AG04450 (cell line): ENCODE measurements around the gene SPAG7. TPM values are rescaled to one million over a fixed set of nuclear protein-coding genes. Genes with fewer than 3 reads are reported as not detected.
A peak's percentile ranks its signal among the peaks of the same experiment; 100 is the strongest.

Experiments used
- CTCF ChIA-PET: fragments of 300-600, 350-600 bp; formaldehyde crosslinking; extraction: SDS; loops from one replicate; lab custom pipeline; 2022; ENCODE audit warnings: antibody characterized with exemption, inconsistent platforms; lab: Charles Lee
- POLR2A ChIA-PET: fragments of 350-600 bp; formaldehyde crosslinking; extraction: SDS; loops from one replicate; lab custom pipeline; 2021; ENCODE audit warnings: antibody characterized with exemption, inconsistent platforms; lab: Yijun Ruan, JAX
- DNase-seq: peaks from one replicate; pipeline ENCODE4 v3.0.0-alpha.2; 2011; ENCODE audit warnings: low read depth, low spot score
- H3K27ac ChIP-seq: one replicate; pipeline ENCODE4 v1.5.1; 2012; ENCODE audit warnings: low read depth, low read length, control low read depth
- H3K27me3 ChIP-seq: one replicate; pipeline ENCODE4 v1.6.0; 2012; ENCODE audit warnings: low read length; ENCODE audit not compliant: control insufficient read depth, insufficient read depth
- H3K4me3 ChIP-seq: 2 replicates; pipeline ENCODE4 v1.5.1; 2011; ENCODE audit warnings: mild to moderate bottlenecking, low read depth, low read length, control low read depth
- H3K9me3 ChIP-seq: 2 replicates; pipeline ENCODE4 v1.5.1; 2012; ENCODE audit warnings: low read length; ENCODE audit not compliant: control insufficient read depth, insufficient read depth
- polyA plus RNA-seq: library from polyadenylated mRNA; depleted of rRNA; stranded (reverse); fragments of >200 nt; gene quantifications from 2 replicates; pipeline ENCODE4 v1.2.3, GENCODE V29; 2011
- TF ChIP-seq, protein P1 (sequence below): IDR thresholded peaks from 2 replicates; pipeline ENCODE4 v1.5.1; 2011; ENCODE audit warnings: low read depth, low read length, control low read depth, inconsistent platforms

SPAG7 gene
- polyA plus RNA-seq, 1 experiment = 71.1 TPM

DNA sequence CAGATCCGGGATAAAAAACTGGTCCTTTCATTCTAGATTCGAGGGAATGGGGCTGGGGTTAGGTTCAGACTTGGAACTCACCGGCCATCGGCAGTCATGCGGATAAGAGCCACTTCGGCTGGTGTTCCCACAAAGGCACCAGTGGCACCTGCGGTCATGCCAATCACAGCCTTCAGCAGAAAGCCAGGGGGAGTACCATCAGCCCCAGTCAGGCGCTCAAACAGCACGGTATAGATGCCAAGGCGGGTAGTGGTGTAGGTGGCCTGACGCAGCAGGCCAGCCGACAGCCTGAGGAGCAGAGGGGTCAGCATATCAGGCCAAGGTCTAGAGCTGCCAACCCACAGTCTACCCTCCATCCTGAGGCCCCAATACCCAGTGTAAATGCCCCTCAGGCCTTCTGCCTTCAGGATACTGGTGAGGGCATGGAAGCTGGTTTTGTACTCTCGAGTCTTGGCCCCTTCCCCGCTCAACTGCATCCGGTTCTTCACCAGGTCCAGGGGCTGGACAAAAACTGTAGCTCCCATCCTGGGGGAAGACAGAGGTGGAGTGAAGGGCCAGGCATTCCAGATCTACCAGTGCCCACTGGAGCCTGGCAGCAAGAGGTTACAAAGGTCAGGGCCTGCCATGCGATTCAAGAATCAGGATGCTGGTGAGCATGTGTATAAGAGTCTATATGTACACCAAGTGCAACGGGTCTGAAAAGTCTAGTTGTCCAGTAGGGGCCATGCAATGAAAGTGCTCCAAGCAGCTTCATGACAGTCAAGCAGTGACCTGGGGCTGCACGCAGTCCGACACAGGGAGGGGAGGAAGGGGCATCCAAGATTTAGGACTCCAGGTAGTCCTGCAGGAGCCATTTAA is 28.7 kb downstream of the SPAG7 start:
- peak overlapping the region; percentile 92 for H3K4me3 ChIP-seq
- TF ChIP-seq, protein P1, sequence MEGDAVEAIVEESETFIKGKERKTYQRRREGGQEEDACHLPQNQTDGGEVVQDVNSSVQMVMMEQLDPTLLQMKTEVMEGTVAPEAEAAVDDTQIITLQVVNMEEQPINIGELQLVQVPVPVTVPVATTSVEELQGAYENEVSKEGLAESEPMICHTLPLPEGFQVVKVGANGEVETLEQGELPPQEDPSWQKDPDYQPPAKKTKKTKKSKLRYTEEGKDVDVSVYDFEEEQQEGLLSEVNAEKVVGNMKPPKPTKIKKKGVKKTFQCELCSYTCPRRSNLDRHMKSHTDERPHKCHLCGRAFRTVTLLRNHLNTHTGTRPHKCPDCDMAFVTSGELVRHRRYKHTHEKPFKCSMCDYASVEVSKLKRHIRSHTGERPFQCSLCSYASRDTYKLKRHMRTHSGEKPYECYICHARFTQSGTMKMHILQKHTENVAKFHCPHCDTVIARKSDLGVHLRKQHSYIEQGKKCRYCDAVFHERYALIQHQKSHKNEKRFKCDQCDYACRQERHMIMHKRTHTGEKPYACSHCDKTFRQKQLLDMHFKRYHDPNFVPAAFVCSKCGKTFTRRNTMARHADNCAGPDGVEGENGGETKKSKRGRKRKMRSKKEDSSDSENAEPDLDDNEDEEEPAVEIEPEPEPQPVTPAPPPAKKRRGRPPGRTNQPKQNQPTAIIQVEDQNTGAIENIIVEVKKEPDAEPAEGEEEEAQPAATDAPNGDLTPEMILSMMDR = no peak
- POLR2A ChIA-PET = interaction anchor here (0.5 to 2.4 kb wide), 9 partner anchors 9 to 516 kb away, joined by 3 to 55 read pairs (median 8); partner anchors contain the start of genes ENO3, INCA1, KIF1C and PFN1
- H3K27me3 ChIP-seq = no peaks in the 10 kb centered on the region
- H3K9me3 ChIP-seq = no peaks in the 10 kb centered on the region; the same call in 1 of the 2 replicates
- no peak for DNase-seq
- CTCF ChIA-PET = interaction anchor here (1.1 to 2.8 kb wide), 3 partner anchors 15 to 49 kb away, joined by 5 to 25 read pairs (median 5); partner anchors contain the start of gene CAMTA2
- peak overlapping the region; percentile 67 for H3K27ac ChIP-seq

DNA sequence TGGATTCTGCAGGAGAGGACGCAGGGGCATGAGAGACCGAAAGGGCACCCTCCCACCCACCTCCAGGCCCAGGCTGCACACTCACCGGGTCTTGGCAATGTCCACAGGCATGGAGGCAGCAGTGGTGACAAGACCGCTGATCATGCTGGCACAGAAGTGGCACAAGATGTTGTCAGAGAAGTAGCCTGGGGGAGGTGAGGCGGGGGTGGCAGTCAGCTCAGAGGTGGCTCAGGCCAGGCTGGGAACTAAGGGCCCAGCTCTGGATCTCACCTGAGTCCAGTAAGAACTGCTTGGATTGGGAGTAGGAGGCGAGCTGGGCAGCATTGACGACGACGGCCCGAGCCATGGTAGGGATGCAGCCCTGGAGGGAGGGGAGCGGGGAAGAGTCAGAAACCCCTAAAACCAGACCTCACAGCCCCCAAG is 29.5 kb downstream of the SPAG7 start:
- H3K27me3 ChIP-seq = no peaks in the 10 kb centered on the region
- H3K9me3 ChIP-seq = no peaks in the 10 kb centered on the region; the same call in 1 of the 2 replicates
- no peak overlapping the region for H3K4me3 ChIP-seq
- no peak overlapping the region for H3K27ac ChIP-seq
- DNase-seq = no peak
- CTCF ChIA-PET = interaction anchor here (2.8 kb wide), 1 partner anchor 29 kb away, joined by 25 read pairs; no protein-coding TSS in a partner anchor
- TF ChIP-seq, protein P1 = no peak
- POLR2A ChIA-PET = interaction anchor here (2.4 kb wide), 1 partner anchor 60 kb away, joined by 15 read pairs; the partner anchor contains the start of genes INCA1 and KIF1C

DNA sequence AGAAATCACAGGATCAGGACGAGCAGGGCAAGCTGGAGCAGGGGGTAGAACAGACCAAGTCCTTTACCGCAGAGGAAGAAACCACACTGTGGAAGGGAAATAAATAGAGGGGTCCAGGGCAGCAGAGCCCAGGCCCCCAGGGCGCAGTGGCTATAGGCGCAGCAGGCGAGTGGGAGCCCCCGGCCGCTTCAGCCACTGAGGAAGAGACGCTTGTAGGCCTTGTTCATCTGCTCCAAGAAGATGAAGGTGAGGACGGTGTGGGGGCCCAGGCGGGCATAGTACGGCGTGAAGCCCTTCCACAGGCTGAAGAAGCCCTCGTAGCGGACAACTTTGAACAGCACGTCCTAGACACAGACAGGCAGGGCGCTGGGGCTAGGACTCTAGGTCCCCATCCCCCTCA is 30.1 kb downstream of the SPAG7 start:
- ChIA-PET POLR2A (no interaction called here), CTCF (interaction anchor here (0.8 kb wide), 1 partner anchor 43 kb away, joined by 3 read pairs; no protein-coding TSS in a partner anchor)
- TF ChIP-seq, protein P1 = no peak

DNA sequence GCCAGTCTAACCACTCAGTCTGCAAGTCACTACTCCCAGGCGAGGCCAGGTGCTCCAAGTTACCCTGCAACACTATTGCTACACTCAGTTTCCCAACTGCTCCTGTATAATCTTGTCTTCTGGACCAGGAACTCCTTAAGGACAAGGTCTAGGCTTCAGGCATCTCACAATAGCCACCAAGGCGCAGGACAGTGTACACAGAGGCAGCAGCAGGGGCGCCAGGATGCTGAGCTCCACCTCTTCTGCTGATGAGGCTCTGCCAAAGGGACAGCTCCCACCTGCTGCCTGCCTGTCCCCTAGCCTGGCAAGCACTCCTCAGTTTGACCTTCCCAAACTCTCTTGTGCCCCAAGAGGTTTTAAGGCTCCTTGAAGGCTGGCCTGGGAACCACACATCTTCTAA is 31.2 kb downstream of the SPAG7 start:
- no peak overlapping the region for H3K27ac ChIP-seq
- H3K27me3 ChIP-seq = no peaks in the 10 kb centered on the region
- H3K9me3 ChIP-seq = no peaks in the 10 kb centered on the region; the same call in 1 of the 2 replicates
- no peak for DNase-seq
- H3K4me3 ChIP-seq = no peak overlapping the region
- ChIA-PET CTCF (no interaction called here), POLR2A (no interaction called here)
- TF ChIP-seq, protein P1 = no peak

More for the DNA sequence above, 30.1 kb downstream of the SPAG7 start:
- no peak overlapping the region for H3K4me3 ChIP-seq
- no peaks in the 10 kb centered on the region for H3K27me3 ChIP-seq
- H3K27ac ChIP-seq = no peak overlapping the region
- H3K9me3 ChIP-seq = no peaks in the 10 kb centered on the region; the same call in 1 of the 2 replicates
- no peak for DNase-seq

DNA sequence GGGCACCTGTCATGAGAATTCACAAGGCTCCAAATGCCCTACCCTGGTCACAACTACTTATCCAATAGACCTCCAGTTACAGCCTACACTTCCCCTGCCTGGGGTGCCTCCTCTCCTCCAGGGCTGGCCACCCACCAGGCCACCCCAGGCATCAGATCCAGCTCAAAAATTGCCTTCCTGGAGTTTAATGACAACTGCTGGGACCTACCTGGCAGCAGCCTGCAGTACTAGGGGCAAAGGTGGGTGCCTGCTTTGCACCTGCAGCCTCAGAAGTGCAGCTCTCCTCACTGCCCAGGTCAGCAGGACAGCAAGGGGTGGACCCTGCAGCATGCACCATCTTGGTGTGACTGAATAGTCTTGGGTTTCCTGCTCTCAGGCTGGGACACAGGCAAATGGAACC is 32.0 kb downstream of the SPAG7 start:
- ChIA-PET POLR2A (no interaction called here), CTCF (no interaction called here)
- no peak overlapping the region for H3K4me3 ChIP-seq
- H3K9me3 ChIP-seq = no peaks in the 10 kb centered on the region; the same call in 1 of the 2 replicates
- H3K27me3 ChIP-seq = no peaks in the 10 kb centered on the region
- DNase-seq = no peak
- TF ChIP-seq, protein P1 = no peak
- no peak overlapping the region for H3K27ac ChIP-seq
